NCI-H510A treated with DMSO at 0.1 percent for 48 hours (cell line): Measurements from ENCODE around the gene ABCC1.

ENCODE experiments used
- DNase-seq: peaks from one replicate; lab custom pipeline; 2025; lab: John Stamatoyannopoulos, UW

The ABCC1 gene

GRCh38 chr16:16111639-16112038, 162.2 kb downstream of the ABCC1 start:
- DNase-seq: no peak

DNA sequence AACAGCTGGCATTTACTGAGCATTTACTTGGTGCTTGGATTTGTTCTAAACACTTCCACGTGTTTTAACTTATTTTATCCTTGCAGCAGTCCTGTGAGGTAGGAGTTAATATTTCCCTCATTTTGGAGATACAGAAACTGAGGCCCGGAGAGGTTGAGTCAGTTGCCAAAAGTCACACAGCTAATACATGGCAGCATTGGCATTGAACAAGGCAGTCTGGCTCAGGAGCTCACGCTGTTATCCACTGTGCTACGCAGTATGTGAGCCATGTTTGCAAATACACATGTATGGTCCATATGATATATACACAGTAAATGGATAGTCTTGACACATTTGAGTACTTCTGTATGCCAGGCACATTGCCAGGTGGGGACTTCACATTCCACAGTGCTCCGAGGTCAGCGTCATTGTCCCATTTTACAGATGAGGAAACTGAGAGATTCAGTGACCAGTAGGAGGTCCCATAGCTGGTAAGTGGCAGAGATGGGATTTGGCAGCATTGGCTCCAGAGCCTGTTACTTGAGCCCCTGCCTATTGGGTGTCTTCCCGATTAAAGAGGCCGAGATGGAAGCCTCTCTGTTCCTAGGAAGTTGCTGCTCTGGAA, 163.1 kb downstream of the ABCC1 start:
- DNase-seq: no peak

- DNase-seq: no peak
These were observed 163.7 kb downstream of the ABCC1 start for GRCh38 chr16:16113076-16113475.

GRCh38 chr16:16116841-16117240, 167.4 kb downstream of the ABCC1 start:
- no peak for DNase-seq

DNA sequence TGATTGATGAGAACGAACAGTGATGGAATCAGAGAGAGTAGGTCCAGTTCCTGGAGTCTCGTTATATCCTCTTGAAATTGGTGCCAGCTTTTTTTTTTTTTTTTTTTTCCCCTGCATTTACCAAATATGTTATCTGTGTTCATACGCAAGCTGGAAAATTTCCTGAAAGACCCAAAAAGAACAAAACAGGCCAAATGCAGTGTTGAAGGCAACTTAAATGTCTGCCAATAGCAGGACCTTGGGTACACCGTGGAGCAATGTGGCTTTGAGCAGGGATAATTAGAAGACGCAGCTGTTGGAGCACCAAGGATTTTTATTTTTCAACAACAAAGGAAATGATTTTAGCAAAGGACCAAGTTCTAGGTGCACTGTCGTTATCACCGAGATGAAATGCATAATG, 168.9 kb downstream of the ABCC1 start:
- no peak for DNase-seq

DNA sequence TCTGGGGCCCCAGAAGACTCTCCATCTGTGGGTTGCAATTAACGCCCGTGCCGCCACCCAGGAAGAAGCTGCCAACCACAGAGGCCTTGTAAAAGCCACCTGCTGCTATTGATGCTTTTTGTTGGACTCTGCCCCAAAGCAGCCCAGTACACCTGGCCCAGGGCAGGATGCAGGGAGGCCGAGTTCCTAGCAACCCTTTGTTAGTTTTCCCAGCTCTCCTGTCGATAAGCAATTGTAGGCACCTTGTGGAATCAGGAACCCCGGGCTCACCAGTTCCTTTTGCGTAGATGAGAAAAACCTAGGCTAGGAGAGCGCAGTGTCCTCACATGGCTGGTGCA, 170.6 kb downstream of the ABCC1 start:
- DNase-seq: peak; percentile 98

DNA sequence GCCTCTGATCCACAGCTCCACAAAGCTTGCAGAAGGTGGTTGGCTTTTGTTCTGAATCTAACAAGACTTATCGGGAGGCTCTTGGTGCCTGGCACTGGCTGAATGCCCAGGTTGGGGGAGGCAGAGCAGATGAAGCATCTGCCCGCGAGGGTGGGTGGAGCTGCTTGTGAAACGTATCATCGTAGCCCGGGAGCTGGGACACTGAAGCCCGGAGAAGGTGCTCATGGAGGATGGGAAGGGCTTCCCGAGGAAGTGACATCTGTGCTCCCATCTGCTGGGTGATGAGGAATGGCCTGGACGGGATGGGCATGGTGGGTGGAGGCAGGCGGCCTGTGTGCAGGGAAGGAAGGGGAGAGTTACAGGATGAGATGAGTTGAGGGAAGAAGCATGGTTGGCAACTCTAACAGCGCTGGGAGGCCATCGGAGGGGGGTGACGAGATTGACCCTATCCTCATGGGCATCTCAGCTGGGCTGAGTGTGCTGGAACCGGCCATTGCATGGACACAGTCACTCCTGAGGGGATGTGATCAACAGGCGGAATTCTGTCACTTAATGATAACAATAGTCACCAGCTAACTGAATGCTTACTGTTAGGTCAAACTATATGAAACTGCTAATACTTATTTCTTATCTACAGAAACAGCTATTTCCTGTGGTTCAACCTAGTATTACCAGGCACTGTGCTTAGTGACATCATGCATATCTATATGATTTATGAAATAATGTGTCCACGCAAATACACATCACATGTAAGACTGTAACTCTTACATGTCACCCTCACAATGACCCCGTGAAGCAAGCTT, 171.2 kb downstream of the ABCC1 start:
- DNase-seq: peak; percentile 98

DNA sequence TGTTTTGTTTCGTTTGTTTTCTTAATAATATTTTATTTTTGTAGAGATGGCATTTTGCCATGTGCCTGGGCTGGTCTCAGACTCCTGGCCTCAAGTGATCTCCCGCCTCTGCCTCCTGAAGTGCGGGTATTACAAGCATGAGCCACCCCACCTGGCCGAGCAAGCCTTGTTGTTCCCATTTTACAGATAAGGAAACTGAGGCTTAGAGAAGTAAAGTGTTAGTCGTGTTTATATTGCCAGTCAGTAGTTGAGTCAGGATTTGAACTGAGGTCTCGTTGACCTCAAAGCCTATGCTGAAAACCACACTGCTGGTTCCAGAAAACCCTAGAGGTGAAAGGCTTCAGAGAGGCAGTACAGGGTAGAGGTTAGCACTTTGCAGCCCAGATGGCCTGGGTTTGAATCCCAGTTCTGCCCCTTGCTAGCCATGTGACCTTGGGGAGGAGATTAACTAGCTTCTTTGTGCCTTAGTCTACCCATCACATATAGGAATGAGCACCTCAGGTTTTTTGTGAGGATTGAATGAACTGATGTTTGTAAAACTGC, 171.8 kb downstream of the ABCC1 start:
- no peak for DNase-seq

- DNase-seq: no peak
These were observed 172.8 kb downstream of the ABCC1 start for GRCh38 chr16:16122264-16122663.

DNA sequence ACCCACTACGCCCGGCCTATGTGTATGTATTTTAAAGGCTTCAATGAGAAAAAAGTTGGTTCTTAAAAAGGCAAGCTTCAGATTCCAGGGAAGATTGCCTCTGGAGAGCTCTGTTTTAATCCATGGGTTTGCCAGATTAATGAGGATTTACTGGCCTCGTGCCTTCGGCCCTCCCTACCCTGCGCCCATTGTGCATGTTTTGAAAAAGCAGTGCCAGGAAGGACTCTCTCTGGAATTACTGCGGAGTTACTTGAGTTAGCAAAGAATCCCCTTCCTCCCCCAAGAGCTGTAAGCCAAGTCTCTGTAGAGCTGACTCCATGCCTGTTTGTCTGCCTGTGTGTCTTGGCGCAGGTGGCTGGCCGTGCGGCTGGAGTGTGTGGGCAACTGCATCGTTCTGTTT, 175.0 kb downstream of the ABCC1 start:
- DNase-seq: no peak

DNA sequence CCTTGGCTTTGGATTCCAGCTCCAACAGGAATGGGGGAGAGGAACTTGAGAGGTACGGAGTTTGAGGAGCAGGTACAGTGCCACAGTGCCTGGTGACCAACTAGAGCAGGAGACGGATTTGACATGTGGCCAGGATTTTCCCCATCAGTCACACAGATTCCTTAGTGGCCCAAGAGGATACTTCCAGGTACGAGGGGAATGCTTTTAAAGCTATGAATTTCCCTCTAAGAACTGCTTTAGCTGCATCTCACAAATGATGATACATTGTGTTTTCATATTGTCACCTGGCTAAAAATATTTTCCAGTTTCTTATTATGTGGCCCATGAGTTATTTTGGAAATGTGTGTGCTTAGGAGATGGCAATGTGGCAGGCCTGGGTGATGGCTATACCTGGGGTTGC, 175.6 kb downstream of the ABCC1 start:
- DNase-seq: no peak

DNA sequence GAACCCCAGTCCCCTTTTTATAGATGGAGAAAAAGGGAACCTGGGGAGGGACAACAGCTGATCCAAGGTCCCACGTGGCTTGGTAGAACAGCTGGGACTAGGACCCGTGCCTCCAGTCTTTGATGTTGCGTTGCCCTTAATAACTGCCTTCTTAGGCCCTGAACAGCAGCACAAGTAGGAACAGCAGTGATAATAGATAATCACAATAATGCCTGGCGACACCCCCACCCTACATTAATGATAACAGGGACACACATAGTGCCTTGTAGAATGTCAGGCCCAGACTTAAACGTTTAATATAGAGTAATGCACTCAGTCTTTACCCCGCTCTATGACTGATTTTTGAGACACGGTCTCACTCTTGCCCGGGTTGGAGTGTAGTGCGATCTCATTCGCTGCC, 177.5 kb downstream of the ABCC1 start:
- no peak for DNase-seq

DNA sequence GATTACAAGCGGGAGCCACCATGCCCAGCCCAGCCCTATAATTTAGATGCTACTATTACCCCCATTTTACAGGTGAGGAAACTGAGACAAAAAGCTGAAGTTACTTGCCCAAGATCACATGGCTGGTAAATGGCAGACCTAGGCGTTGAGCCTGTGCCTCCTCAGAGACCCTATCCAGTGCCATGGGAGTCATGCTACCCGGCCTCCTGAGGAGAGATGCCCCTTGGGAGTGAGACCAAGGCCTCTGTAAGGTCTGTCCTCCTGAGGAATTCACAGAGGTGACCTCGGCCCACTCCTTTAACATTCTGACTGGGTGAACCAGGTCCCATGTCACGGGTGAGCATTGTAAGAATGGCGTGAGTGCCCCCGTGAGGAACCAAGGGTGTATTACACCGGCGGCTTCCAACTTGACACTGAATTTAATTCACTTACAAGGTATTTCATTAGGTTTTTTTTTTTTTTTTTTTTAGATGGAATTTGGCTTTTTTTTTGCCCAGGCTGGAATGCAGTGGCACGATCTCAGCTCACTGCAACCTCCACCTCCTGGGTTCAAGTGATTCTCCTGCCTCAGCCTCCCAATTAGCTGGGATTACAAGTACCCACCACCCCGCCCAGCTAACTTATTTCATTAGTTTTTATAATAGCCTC, 178.2 kb downstream of the ABCC1 start:
- DNase-seq: peak; percentile 77

DNA sequence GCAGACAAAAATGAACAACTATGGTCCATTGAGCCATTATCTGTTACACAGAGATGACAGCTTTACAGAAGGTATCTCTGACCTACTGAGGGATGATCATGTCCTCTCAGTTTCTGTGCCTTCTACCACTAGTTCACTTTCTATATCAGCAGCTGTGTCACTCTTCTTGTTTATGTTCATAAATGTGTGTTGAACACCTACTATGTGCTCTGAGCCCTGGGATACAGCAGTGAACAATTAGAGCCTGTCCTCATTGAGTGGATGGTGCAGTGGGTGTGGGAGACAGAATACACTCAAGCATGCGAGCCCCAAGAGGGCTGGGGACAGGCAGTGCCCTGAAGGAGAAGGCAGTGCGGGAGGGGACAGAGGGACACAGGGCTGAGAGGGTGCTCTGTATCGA, 181.8 kb downstream of the ABCC1 start:
- DNase-seq: no peak

DNA sequence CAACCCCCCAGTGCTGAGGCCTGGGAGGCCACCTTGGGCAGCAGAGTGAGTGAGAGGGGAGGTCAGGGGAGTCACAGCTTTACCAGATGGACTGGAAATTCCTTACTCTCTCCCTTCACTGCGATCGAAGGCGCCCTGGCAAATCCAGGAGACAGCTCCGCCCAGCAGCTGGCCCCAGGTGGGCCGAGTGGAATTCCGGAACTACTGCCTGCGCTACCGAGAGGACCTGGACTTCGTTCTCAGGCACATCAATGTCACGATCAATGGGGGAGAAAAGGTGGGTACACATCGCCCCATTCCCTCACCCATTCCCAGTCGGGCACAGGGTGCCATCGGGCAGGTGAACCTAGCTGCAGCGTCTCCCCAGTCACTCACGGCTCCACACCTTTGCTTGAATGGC, 182.2 kb downstream of the ABCC1 start:
- no peak for DNase-seq

GRCh38 chr16:16133943-16134604, 184.7 kb downstream of the ABCC1 start:
- DNase-seq: no peak

DNA sequence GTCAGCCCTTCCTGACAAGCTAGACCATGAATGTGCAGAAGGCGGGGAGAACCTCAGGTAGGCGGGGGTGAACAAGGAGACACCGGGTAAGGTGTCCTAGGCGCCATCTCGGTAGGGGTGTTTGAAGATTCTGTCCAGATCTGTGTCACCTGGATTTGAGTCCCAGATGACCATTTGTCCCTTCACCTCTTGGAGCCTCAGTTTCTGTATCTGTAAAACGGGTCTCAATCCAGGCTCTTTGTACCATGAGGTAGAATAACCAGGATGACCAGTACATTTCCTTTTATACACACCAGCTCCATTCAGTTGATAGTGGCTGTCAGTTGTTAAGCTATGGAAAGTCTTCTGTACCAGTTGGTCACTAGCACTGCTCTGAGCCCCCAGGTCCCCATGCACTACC, 187.2 kb downstream of the ABCC1 start:
- no peak for DNase-seq

DNA sequence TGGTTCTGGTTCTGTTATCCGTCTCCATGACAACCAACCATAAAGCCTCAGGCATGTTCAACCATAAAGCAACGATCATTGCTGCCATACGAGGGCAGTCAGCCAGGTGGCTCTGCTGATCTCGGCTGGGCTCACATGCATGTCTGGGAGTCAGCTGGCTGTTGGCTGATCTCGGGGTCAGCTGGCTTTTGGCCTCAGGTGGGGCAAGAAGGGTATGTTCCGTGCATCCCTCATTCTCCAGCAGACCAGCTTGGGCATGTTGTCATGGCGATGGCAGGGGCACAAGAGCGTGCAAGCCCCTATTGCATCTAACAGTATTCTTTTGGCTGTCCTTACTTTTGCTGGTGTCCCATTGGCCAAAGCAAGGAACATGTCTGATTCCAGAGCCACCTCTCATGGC, 187.7 kb downstream of the ABCC1 start:
- no peak for DNase-seq

GRCh38 chr16:16138034-16138635, 188.7 kb downstream of the ABCC1 start:
- no peak for DNase-seq

DNA sequence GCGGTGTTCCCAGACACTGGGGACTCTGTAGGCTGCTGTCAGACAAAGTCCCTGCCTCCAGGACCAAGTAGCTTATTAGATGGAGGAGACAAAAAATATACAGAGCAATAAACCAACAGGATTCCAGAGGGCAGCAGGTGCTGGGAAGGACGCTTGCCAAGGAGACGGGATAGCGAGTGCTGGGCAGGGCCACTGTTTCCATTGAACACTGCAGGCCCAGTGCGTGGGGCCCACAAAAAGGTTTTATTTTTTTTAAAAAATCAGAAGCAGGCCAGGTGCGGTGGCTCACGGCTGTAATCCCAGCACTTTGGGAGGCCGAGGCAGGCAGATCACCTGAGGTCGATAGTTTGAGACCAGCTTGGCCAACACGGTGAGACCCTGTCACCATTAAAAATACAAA, 189.6 kb downstream of the ABCC1 start:
- DNase-seq: no peak

DNA sequence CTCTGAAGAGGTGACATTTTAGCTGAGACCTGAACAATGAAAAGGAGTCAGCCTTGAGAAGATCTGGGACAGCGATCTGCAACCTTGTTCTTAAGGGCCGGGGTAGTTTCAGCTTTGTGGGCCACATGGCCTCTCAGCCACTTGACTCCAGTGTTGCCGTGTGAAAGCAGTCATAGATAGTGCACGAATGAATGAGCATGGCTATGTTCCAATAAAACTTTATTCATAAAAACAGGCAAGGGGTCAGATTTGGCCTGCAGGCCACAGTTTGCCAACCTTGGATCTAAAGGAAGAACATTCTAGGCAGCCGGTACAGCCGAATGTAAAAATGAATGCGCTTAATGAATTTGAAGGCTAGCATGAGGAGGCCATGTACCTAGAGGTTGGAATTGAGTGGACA, 190.4 kb downstream of the ABCC1 start:
- DNase-seq: no peak

DNA sequence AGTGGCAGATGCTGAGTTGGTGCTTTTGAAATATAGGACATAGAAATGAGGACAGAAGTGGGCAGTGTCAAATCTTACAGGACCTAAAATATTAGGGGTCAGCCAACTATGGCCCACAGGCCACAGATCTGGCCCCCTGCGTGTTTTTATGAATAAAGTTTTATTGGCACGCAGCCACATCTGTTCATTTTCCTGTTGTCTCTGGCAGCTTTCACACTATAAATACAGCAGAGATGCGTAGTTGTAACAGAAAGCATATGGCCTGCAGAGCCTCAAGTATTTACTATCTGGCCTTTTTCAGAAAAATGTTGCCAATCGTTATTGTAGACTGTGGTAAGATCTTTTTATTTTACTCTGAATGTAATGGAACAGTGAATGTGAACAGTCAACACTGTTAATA, 191.1 kb downstream of the ABCC1 start:
- DNase-seq: no peak
